SK-N-SH (cell line): ENCODE measurements around the gene PRRX2. TPM values are rescaled to one million over a fixed set of nuclear protein-coding genes. Genes with fewer than 3 reads are reported as not detected.

Experiments used
- CTCF ChIA-PET: fragments of 300-600, 350-600 bp; formaldehyde crosslinking; extraction: SDS; loops from one replicate; lab custom pipeline; 2021; lab: Yijun Ruan, JAX
- POLR2A ChIA-PET: fragments of 350-600 bp; sonication (Branson Sonifier 250); formaldehyde crosslinking; extraction: SDS; loops from one replicate; lab custom pipeline; 2020; ENCODE audit warnings: antibody characterized with exemption, inconsistent platforms; lab: Yijun Ruan, JAX
- DNase-seq: peaks from one replicate; pipeline ENCODE4 v3.0.0; 2012
- H2AFZ ChIP-seq: fragments of 200-600 bp; sonication (generic); 2 replicates; pipeline ENCODE4 v1.8.1; 2016; ENCODE audit warnings: antibody characterized with exemption, mild to moderate bottlenecking, low read depth
- H3F3A ChIP-seq: fragments of 200-600 bp; sonication (generic); replicated peaks from 2 replicates; pipeline ENCODE3; 2016; ENCODE audit warnings: antibody characterized with exemption, mild to moderate bottlenecking; ENCODE audit not compliant: insufficient read depth
- H3K27ac ChIP-seq, 2 experiments: fragments of 200-500 bp in 1 of 2; fragments of 200-600 bp in 1 of 2; sonication (Bioruptor generic) in 1 of 2; sonication (generic), shearing (Covaris generic) in 1 of 2; 2 replicates each; pipeline versions ENCODE4 v1.5.1 to v1.6.1; 2014 to 2016; ENCODE audit warnings: low read depth in 2 of 2, inconsistent platforms in 1 of 2, low read length in 1 of 2, mild to moderate bottlenecking in 1 of 2, mixed read lengths in 1 of 2
- H3K27me3 ChIP-seq: fragments of 200-600 bp; sonication (generic), shearing (Covaris generic); 2 replicates; pipeline ENCODE4 v1.6.1; 2016; ENCODE audit warnings: mixed run types; ENCODE audit not compliant: insufficient read depth
- H3K36me3 ChIP-seq, 2 experiments: fragments of 200-500 bp in 1 of 2; fragments of 200-600 bp in 1 of 2; sonication (Bioruptor generic) in 1 of 2; sonication (generic) in 1 of 2; replicated peaks in 1 of 2; 2 replicates each; pipeline versions ENCODE3 to v1.5.1; 2014 to 2016; ENCODE audit warnings: low read length in 1 of 2, mild to moderate bottlenecking in 1 of 2; ENCODE audit not compliant: insufficient read depth in 2 of 2, control insufficient read depth in 1 of 2
- H3K4me1 ChIP-seq, 2 experiments: fragments of 200-500 bp in 1 of 2; fragments of 200-600 bp in 1 of 2; sonication (Bioruptor generic) in 1 of 2; sonication (generic), shearing (Covaris generic) in 1 of 2; 2 replicates each; pipeline versions ENCODE4 v1.5.1 to v1.6.1; 2014 to 2016; ENCODE audit warnings: low read depth in 1 of 2, low read length in 1 of 2, mixed run types in 1 of 2; ENCODE audit not compliant: insufficient read depth in 2 of 2, control insufficient read depth in 1 of 2
- H3K4me2 ChIP-seq: fragments of 200-600 bp; sonication (generic), shearing (Covaris generic); 2 replicates; pipeline ENCODE4 v1.6.1; 2017; ENCODE audit warnings: mixed run types
- H3K4me3 ChIP-seq, 2 experiments: fragments of 200-500 bp in 1 of 2; fragments of 200-600 bp in 1 of 2; sonication (Bioruptor generic) in 1 of 2; sonication (generic), shearing (Covaris generic) in 1 of 2; 2 replicates each; pipeline versions ENCODE4 v1.5.1 to v1.8.1; 2014 to 2016; ENCODE audit warnings: low read depth in 2 of 2, inconsistent platforms in 1 of 2, low read length in 1 of 2, mild to moderate bottlenecking in 1 of 2, mixed read lengths in 1 of 2, moderate library complexity in 1 of 2
- H3K79me2 ChIP-seq: fragments of 200-600 bp; sonication (generic); 2 replicates; pipeline ENCODE4 v1.8.1; 2017; ENCODE audit warnings: mild to moderate bottlenecking; ENCODE audit not compliant: insufficient read depth
- H3K9ac ChIP-seq: fragments of 200-600 bp; sonication (generic); 2 replicates; pipeline ENCODE4 v1.6.1; 2017; ENCODE audit warnings: mixed run types
- H3K9me2 ChIP-seq: fragments of 200-600 bp; sonication (generic); 2 replicates; pipeline ENCODE4 v1.6.1; 2017; ENCODE audit warnings: mixed run types
- H3K9me3 ChIP-seq: fragments of 200-600 bp; sonication (generic); 2 replicates; pipeline ENCODE4 v1.6.1; 2017; ENCODE audit warnings: mixed run types, mild to moderate bottlenecking, moderate library complexity
- H4K20me1 ChIP-seq: fragments of 200-600 bp; sonication (generic); 2 replicates; pipeline ENCODE4 v1.6.1; 2017; ENCODE audit warnings: mild to moderate bottlenecking, mixed run types; ENCODE audit not compliant: insufficient read depth
- ELF1 ChIP-seq: IDR thresholded peaks from 2 replicates; pipeline ENCODE4 v1.4.0; 2012
- EP300 ChIP-seq, 2 experiments: IDR thresholded peaks; 2 replicates each; pipeline versions ENCODE4 v1.4.0 to v1.6.1; 2012; ENCODE audit warnings: borderline replicate concordance in 1 of 2, low read depth in 1 of 2, low read length in 1 of 2
- FOSL2 ChIP-seq: IDR thresholded peaks from 2 replicates; pipeline ENCODE4 v1.4.0; 2012; ENCODE audit warnings: low read depth, mild to moderate bottlenecking, moderate library complexity, borderline replicate concordance
- FOXJ3 ChIP-seq: sonication (generic); formaldehyde crosslinking; IDR thresholded peaks from 2 replicates; pipeline ENCODE4 v1.5.1; 2020; ENCODE audit warnings: mild to moderate bottlenecking, missing genetic modification reagents
- FOXM1 ChIP-seq: IDR thresholded peaks from 2 replicates; pipeline ENCODE4 v1.4.0; 2012; ENCODE audit warnings: low read depth, mild to moderate bottlenecking
- GATA2 ChIP-seq: sonication (generic); formaldehyde crosslinking; IDR thresholded peaks from 2 replicates; pipeline ENCODE4 v1.5.0; 2020; ENCODE audit warnings: mild to moderate bottlenecking, missing genetic modification reagents
- MAX ChIP-seq: IDR thresholded peaks from 2 replicates; pipeline ENCODE4 v1.4.0; 2012; ENCODE audit warnings: low read depth
- MEF2A ChIP-seq: IDR thresholded peaks from 2 replicates; pipeline ENCODE4 v1.4.0; 2012; ENCODE audit warnings: low read depth, borderline replicate concordance
- NRF1 ChIP-seq: IDR thresholded peaks from 2 replicates; pipeline ENCODE4 v1.6.1; 2012; ENCODE audit warnings: low read depth, mild to moderate bottlenecking, low read length
- PBX3 ChIP-seq: IDR thresholded peaks from 2 replicates; pipeline ENCODE4; 2012
- POLR2AphosphoS5 ChIP-seq: IDR thresholded peaks from 2 replicates; pipeline ENCODE4 v1.6.1; 2012; ENCODE audit warnings: low read depth, low read length
- RAD21 ChIP-seq: IDR thresholded peaks from 2 replicates; pipeline ENCODE4 v1.6.1; 2012; ENCODE audit warnings: mild to moderate bottlenecking, low read length
- RCOR1 ChIP-seq: fragments of 150-350 bp; IDR thresholded peaks from 2 replicates; pipeline ENCODE4 v1.6.1; 2017; ENCODE audit warnings: antibody characterized with exemption, low read length
- REST ChIP-seq: IDR thresholded peaks from 2 replicates; pipeline ENCODE4 v1.6.1; 2012; ENCODE audit warnings: mild to moderate bottlenecking, low read depth, low read length, moderate library complexity
- RXRA ChIP-seq: IDR thresholded peaks from 2 replicates; pipeline ENCODE4 v1.4.0; 2012; ENCODE audit warnings: low read depth, mild to moderate bottlenecking, borderline replicate concordance
- SMC3 ChIP-seq: IDR thresholded peaks from 2 replicates; pipeline ENCODE4 v1.6.1; 2012; ENCODE audit warnings: low read depth, low read length, improper control_type of control experiment
- TAF1 ChIP-seq: IDR thresholded peaks from 2 replicates; pipeline ENCODE4 v1.6.1; 2012; ENCODE audit warnings: low read depth, mild to moderate bottlenecking, low read length, moderate library complexity, borderline replicate concordance
- TEAD4 ChIP-seq: IDR thresholded peaks from 2 replicates; pipeline ENCODE4 v1.4.0; 2012; ENCODE audit warnings: mild to moderate bottlenecking, borderline replicate concordance; ENCODE audit not compliant: insufficient read depth
- USF2 ChIP-seq: fragments of 150-350 bp; IDR thresholded peaks from 2 replicates; pipeline ENCODE4 v1.6.1; 2017; ENCODE audit warnings: antibody characterized with exemption, low read length, low read depth, borderline replicate concordance
- WGBS: methylation state at CpG from one replicate; pipeline ENCODE4 v1.1.6; 2017; ENCODE audit warnings: low lambda C conversion rate; 5-methylcytosine and 5-hydroxymethylcytosine counted together
- polyA plus RNA-seq, 3 experiments: library from polyadenylated mRNA; depleted of rRNA; stranded (reverse); fragments of >200 nt; gene quantifications; 2 replicates each; pipeline ENCODE4 v1.2.3, GENCODE V29; 2012

Gene PRRX2
- polyA plus RNA-seq, 1 of the 3 experiments (the other 2 are of a cell fraction) = 0.84 TPM

- no peak overlapping the region for H3K27ac ChIP-seq
- POLR2A ChIA-PET = no interaction called here
- no peaks in the 10 kb centered on the region for H3K79me2 ChIP-seq
- CTCF ChIA-PET = interaction anchor here (0.6 to 6.1 kb wide), 7 partner anchors 13 to 90 kb away, joined by 3 to 115 read pairs (median 36); partner anchors contain the start of gene ASB6
- H3K27me3 ChIP-seq = no peaks in the 10 kb centered on the region
- peaks cover 0 to 7% of the 10 kb centered on the region in 2 experiments; a peak in 1 of 4 replicates for H3K4me1 ChIP-seq
- H3K4me2 ChIP-seq = no peak overlapping the region
- no peaks in the 10 kb centered on the region for H4K20me1 ChIP-seq
- no peaks in the 10 kb centered on the region for H3K9me2 ChIP-seq
- no peaks in the 10 kb centered on the region for H3K36me3 ChIP-seq
- WGBS = 84% methylated on average over 16 of the region's 16 CpGs
- H3K9me3 ChIP-seq = no peaks in the 10 kb centered on the region
- H3F3A ChIP-seq = no peaks in the 10 kb centered on the region
- no peak for TF ChIP-seq RAD21
- no peak for TF ChIP-seq TEAD4
- TF ChIP-seq USF2 = no peak
- no peak for TF ChIP-seq FOSL2
- TF ChIP-seq FOXM1 = no peak
- TF ChIP-seq POLR2AphosphoS5 = no peak
- no peak for TF ChIP-seq NRF1
- no peak for TF ChIP-seq ELF1
- TF ChIP-seq MEF2A = no peak
- peak; percentile 26 for DNase-seq
- no peak overlapping the region for H2AFZ ChIP-seq
- no peak overlapping the region for H3K4me3 ChIP-seq
- H3K9ac ChIP-seq = no peak overlapping the region
Observed at GRCh38 chr9:129724456-129725190, 59.2 kb downstream of the PRRX2 start.

- WGBS = 24% methylated on average over 4 of the region's 10 CpGs
- ChIA-PET CTCF (interaction anchor here (0.6 to 6.1 kb wide), 37 partner anchors 8 to 115 kb away, joined by 3 to 115 read pairs (median 9); partner anchors contain the start of genes ASB6 and PRRX2), POLR2A (interaction anchor here (0.6 kb wide), 1 partner anchor 76 kb away, joined by 3 read pairs; no protein-coding TSS in a partner anchor)
- H3K4me1 ChIP-seq = peaks cover 0 to 7% of the 10 kb centered on the region in 2 experiments; a peak in 1 of 4 replicates
- H3K4me2 ChIP-seq = no peak overlapping the region
- no peak overlapping the region for H2AFZ ChIP-seq
- peak overlapping the region in 1 of 2 experiments; percentile 18; a peak in 1 of 4 replicates for H3K27ac ChIP-seq
- peak; percentile 67 for DNase-seq
- H3K36me3 ChIP-seq = no peaks in the 10 kb centered on the region
- no peaks in the 10 kb centered on the region for H3K79me2 ChIP-seq
- H4K20me1 ChIP-seq = no peaks in the 10 kb centered on the region
- H3K9ac ChIP-seq = no peak overlapping the region
- no peaks in the 10 kb centered on the region for H3K27me3 ChIP-seq
- no peak overlapping the region for H3K4me3 ChIP-seq
- no peaks in the 10 kb centered on the region for H3K9me2 ChIP-seq
- H3F3A ChIP-seq = no peaks in the 10 kb centered on the region
- H3K9me3 ChIP-seq = no peaks in the 10 kb centered on the region
- no peak for TF ChIP-seq GATA2
- no peak for TF ChIP-seq EP300 (IDR thresholded peaks at IDR 0.05; ENCODE audit: borderline replicate concordance in 1 of 2, low read depth in 1 of 2, low read length in 1 of 2)
- no peak for TF ChIP-seq FOXM1
- no peak for TF ChIP-seq PBX3
- TF ChIP-seq RXRA = no peak
- no peak for TF ChIP-seq TAF1
- TF ChIP-seq SMC3 = no peak
- TF ChIP-seq MAX = no peak
- TF ChIP-seq FOXJ3 (CRISPR knock-in tag) = no peak
- TF ChIP-seq NRF1 = no peak
- no peak for TF ChIP-seq RCOR1
- TF ChIP-seq REST = no peak
Observed at GRCh38 chr9:129725795-129726251, 60.4 kb downstream of the PRRX2 start.
